PC-9 (cell line): ENCODE measurements around the gene CD74.

Experiments used
- EZH2 ChIP-seq: fragments of 200-600 bp; sonication (generic); IDR thresholded peaks from 2 replicates; pipeline ENCODE4 v1.8.0; 2017; ENCODE audit warnings: antibody characterized with exemption, low read depth
- TF ChIP-seq, protein P1 (sequence below): fragments of 200-600 bp; sonication (generic); conservative IDR thresholded peaks from 2 replicates; pipeline ENCODE4 v1.6.1; 2017; ENCODE audit warnings: mixed run types, antibody characterized with exemption, mild to moderate bottlenecking, moderate library complexity

DNA sequence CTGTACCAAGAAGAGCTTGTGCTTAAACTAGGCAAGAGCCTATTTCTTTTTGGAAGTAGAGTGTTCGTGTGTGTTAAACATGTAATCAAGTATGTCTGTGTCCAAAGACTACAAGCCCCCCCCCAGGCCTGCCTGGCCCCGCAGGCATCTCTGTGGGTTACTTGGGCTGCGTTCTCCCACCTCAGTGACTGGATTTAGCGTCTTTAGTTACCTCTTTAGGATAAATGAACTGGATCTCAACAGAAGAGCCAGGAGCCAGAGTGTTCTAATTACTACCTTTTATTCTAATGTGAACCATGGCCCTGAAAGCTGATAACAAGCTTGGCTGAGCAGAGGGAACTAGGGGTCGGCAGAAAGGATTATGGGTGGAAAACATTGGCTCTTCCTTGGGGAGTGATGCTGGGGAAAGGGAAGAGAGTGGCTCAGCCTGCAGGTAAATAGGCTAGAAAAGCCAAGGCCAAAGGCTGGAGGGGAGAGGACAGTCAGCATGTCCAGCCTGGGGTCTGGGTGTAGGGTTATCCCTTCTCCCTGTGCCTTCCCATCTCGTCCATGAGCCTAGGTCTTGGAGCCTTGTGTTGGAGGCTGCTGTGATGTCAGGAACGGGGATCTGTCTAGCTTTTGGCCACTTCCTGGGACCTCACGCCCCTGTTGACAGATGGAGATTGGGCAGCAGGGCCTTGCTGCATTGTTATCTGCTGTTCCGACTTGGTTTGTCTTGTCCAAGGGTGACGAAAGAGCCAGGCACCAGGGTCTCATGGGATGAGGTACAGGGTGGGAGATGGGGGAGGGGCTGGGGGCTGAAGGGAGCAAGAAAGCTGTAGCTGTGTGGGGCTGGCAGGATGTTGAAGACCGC is 11.1 kb downstream of the CD74 start:
- no peak for TF ChIP-seq EZH2
- TF ChIP-seq, protein P1, sequence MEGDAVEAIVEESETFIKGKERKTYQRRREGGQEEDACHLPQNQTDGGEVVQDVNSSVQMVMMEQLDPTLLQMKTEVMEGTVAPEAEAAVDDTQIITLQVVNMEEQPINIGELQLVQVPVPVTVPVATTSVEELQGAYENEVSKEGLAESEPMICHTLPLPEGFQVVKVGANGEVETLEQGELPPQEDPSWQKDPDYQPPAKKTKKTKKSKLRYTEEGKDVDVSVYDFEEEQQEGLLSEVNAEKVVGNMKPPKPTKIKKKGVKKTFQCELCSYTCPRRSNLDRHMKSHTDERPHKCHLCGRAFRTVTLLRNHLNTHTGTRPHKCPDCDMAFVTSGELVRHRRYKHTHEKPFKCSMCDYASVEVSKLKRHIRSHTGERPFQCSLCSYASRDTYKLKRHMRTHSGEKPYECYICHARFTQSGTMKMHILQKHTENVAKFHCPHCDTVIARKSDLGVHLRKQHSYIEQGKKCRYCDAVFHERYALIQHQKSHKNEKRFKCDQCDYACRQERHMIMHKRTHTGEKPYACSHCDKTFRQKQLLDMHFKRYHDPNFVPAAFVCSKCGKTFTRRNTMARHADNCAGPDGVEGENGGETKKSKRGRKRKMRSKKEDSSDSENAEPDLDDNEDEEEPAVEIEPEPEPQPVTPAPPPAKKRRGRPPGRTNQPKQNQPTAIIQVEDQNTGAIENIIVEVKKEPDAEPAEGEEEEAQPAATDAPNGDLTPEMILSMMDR, result no peak
